ENCODE results near the gene PAX7.

Gene PAX7

GRCh38 chr1:18712252-18712600 is 81.6 kb downstream of the PAX7 start:
- no peak for TF ChIP-seq CTCF (IDR thresholded peaks at IDR 0.05; ENCODE audit: low read depth, low read length)
- H3K4me3 ChIP-seq (replicated peaks in 1 of 2; ENCODE audit: low read depth in 2 of 2, low read length in 2 of 2) = no peak overlapping the region
- DNase-seq (ENCODE audit: low read depth in 2 of 2) = no peak

GRCh38 chr1:18714404-18715175 is 83.9 kb downstream of the PAX7 start:
- H3K4me3 ChIP-seq (replicated peaks in 1 of 2; ENCODE audit: low read depth in 2 of 2, low read length in 2 of 2) = no peak overlapping the region
- no peak for TF ChIP-seq CTCF (IDR thresholded peaks at IDR 0.05; ENCODE audit: low read depth, low read length)
- no peak for DNase-seq (ENCODE audit: low read depth in 2 of 2)

- no peak for DNase-seq (ENCODE audit: low read depth in 2 of 2)
- no peak overlapping the region for H3K4me3 ChIP-seq (replicated peaks in 1 of 2; ENCODE audit: low read depth in 2 of 2, low read length in 2 of 2)
- TF ChIP-seq CTCF (IDR thresholded peaks at IDR 0.05; ENCODE audit: low read depth, low read length) = no peak
Measured at GRCh38 chr1:18716112-18716784, 85.6 kb downstream of the PAX7 start.

GRCh38 chr1:18716785-18717678 is 86.4 kb downstream of the PAX7 start:
- no peak overlapping the region for H3K4me3 ChIP-seq (replicated peaks in 1 of 2; ENCODE audit: low read depth in 2 of 2, low read length in 2 of 2)
- no peak for TF ChIP-seq CTCF (IDR thresholded peaks at IDR 0.05; ENCODE audit: low read depth, low read length)

GRCh38 chr1:18719786-18720451 is 89.3 kb downstream of the PAX7 start:
- TF ChIP-seq CTCF (IDR thresholded peaks at IDR 0.05; ENCODE audit: low read depth, low read length) = no peak
- no peak overlapping the region for H3K4me3 ChIP-seq (replicated peaks in 1 of 2; ENCODE audit: low read depth in 2 of 2, low read length in 2 of 2)
- DNase-seq (ENCODE audit: low read depth in 2 of 2) = no peak

More at GRCh38 chr1:18716785-18717678, 86.4 kb downstream of the PAX7 start:
- DNase-seq (ENCODE audit: low read depth in 2 of 2) = no peak

GRCh38 chr1:18721041-18721440 is 90.4 kb downstream of the PAX7 start:
- no peak for TF ChIP-seq CTCF (IDR thresholded peaks at IDR 0.05; ENCODE audit: low read depth, low read length)
- no peak overlapping the region for H3K4me3 ChIP-seq (replicated peaks in 1 of 2; ENCODE audit: low read depth in 2 of 2, low read length in 2 of 2)
- DNase-seq (ENCODE audit: low read depth in 2 of 2) = no peak

Data from cardiac fibroblast (primary cell).